Endothelial cell of umbilical vein (primary cell): ENCODE data around the gene HFE. TPM values are rescaled to one million over a fixed set of nuclear protein-coding genes. Genes with fewer than 3 reads are reported as not detected.

Source experiments
- BruUV-seq: library from RNA; stranded (reverse); fragments of 400-500 nt; replicated peaks from 2 replicates; lab custom pipeline; 2021; lab: Mats Ljungman, UMichigan
- CTCF ChIA-PET: fragments of 300-600, 350-600 bp; sonication (Branson Sonifier 250); formaldehyde crosslinking; loops from one replicate; lab custom pipeline; 2021; ENCODE audit warnings: antibody characterized with exemption, inconsistent platforms; lab: Charles Lee
- POLR2A ChIA-PET: fragments of 300-600, 350-600 bp; sonication (Branson Sonifier 250); formaldehyde crosslinking; loops from one replicate; lab custom pipeline; 2021; ENCODE audit warnings: antibody characterized with exemption, inconsistent platforms; lab: Charles Lee
- DNase-seq: peaks from one replicate; pipeline ENCODE4 v3.0.0-alpha.2; 2011; ENCODE audit warnings: low read depth, low spot score
- FAIRE-seq: peaks from 2 replicates; lab custom pipeline; 2011; peaks lifted over from hg19 to GRCh38; lab: Jason Lieb, UNC
- H2AFZ ChIP-seq: 2 replicates; pipeline ENCODE4 v1.6.0; 2012; ENCODE audit warnings: low read depth, low read length, control low read depth, inconsistent platforms
- H3K27ac ChIP-seq: 2 replicates; pipeline ENCODE4 v1.5.1; 2011; ENCODE audit warnings: low read depth, mild to moderate bottlenecking, control low read depth, low read length, moderate library complexity; ENCODE audit not compliant: insufficient read depth
- H3K27me3 ChIP-seq, 2 experiments: 2 replicates each; pipeline versions ENCODE4 v1.6.0 to v1.6.1; 2011; ENCODE audit warnings: low read length in 2 of 2, mixed read lengths in 1 of 2; ENCODE audit not compliant: control insufficient read depth in 2 of 2, insufficient read depth in 2 of 2
- H3K36me3 ChIP-seq, 2 experiments: 2 replicates in 1 of 2; 3 replicates in 1 of 2; pipeline ENCODE4 v1.5.1; 2011; ENCODE audit warnings: low read length in 2 of 2, mild to moderate bottlenecking in 1 of 2, moderate library complexity in 1 of 2; ENCODE audit not compliant: control insufficient read depth in 2 of 2, insufficient read depth in 2 of 2; ENCODE audit errors: extremely low read depth in 1 of 2
- H3K4me1 ChIP-seq: 3 replicates; pipeline ENCODE4 v1.5.1; 2011; ENCODE audit warnings: mild to moderate bottlenecking, low read length; ENCODE audit not compliant: control insufficient read depth, insufficient read depth; ENCODE audit errors: extremely low read depth
- H3K4me2 ChIP-seq: 2 replicates; pipeline ENCODE4 v1.6.1; 2011; ENCODE audit warnings: low read length, control low read depth, mixed read lengths; ENCODE audit not compliant: insufficient read depth
- H3K4me3 ChIP-seq, 3 experiments: fragments of 200-600 bp in 1 of 3; sonication (generic), shearing (Covaris generic) in 1 of 3; replicated peaks in 1 of 3; 2 replicates each; pipeline ENCODE4 v1.5.1; 2011 to 2016; ENCODE audit warnings: control low read depth in 3 of 3, low read length in 3 of 3, mild to moderate bottlenecking in 2 of 3, inconsistent platforms in 1 of 3, low read depth in 1 of 3, moderate library complexity in 1 of 3; ENCODE audit not compliant: insufficient read depth in 1 of 3
- H3K79me2 ChIP-seq: 2 replicates; pipeline ENCODE4 v1.6.0; 2012; ENCODE audit warnings: low read length, inconsistent platforms; ENCODE audit not compliant: control insufficient read depth, insufficient read depth
- H3K9ac ChIP-seq: replicated peaks from 2 replicates; pipeline ENCODE3; 2011; ENCODE audit warnings: low read length, control low read depth; ENCODE audit not compliant: insufficient read depth; ENCODE audit errors: extremely low read depth
- H3K9me1 ChIP-seq: replicated peaks from 3 replicates; pipeline ENCODE4 v1.6.0; 2011; ENCODE audit warnings: mild to moderate bottlenecking, low read length; ENCODE audit not compliant: control insufficient read depth, insufficient read depth; ENCODE audit errors: extremely low read depth
- H3K9me3 ChIP-seq: replicated peaks from 2 replicates; pipeline ENCODE4 v1.5.1; 2012; ENCODE audit warnings: low read length, inconsistent platforms; ENCODE audit not compliant: control insufficient read depth, insufficient read depth
- H4K20me1 ChIP-seq: replicated peaks from 2 replicates; pipeline ENCODE3; 2011; ENCODE audit warnings: mild to moderate bottlenecking, low read length; ENCODE audit not compliant: control insufficient read depth, insufficient read depth; ENCODE audit errors: extremely low read depth
- CTCF ChIP-seq, 2 donors: IDR thresholded peaks; 1 replicate in 1 of 2; 2 replicates in 1 of 2; pipeline ENCODE4 v1.5.1; 2011; ENCODE audit warnings: low read length in 2 of 2, mild to moderate bottlenecking in 2 of 2, moderate library complexity in 2 of 2, control low read depth in 1 of 2, inconsistent platforms in 1 of 2, low read depth in 1 of 2; ENCODE audit not compliant: insufficient read depth in 1 of 2; ENCODE audit errors: extremely low read depth in 1 of 2
- MAX ChIP-seq: IDR thresholded peaks from 2 replicates; pipeline ENCODE4 v1.6.1; 2011; ENCODE audit not compliant: insufficient read depth, insufficient read length
- POLR2A ChIP-seq: IDR thresholded peaks from 2 replicates; pipeline ENCODE4 v1.6.1; 2012; ENCODE audit warnings: low read depth, mild to moderate bottlenecking, control low read depth, low read length
- POLR2AphosphoS5 ChIP-seq: IDR thresholded peaks from 2 replicates; pipeline ENCODE4 v1.6.1; 2012; ENCODE audit warnings: low read depth, mild to moderate bottlenecking, control low read depth, low read length, moderate library complexity; ENCODE audit not compliant: insufficient read depth
- dilution Hi-C: fragments of 300-500 bp; cut with MboI; formaldehyde crosslinking; loops from one replicate; pipeline ENCODE4 v1.15.0; 2019; ENCODE audit warnings: low sequenced_read_pairs; ENCODE audit not compliant: extremely low pct_ligation_motif_present
- intact Hi-C: fragments of 100-400 bp; cut with micrococcal nuclease; formaldehyde crosslinking; loops from one replicate; pipeline ENCODE4 v1.10.0; 2022
- polyA plus RNA-seq, 4 experiments: library from polyadenylated mRNA; depleted of rRNA in 3 of 4; stranded (reverse) in 3 of 4; unstranded in 1 of 4; fragments of >200 nt; gene quantifications; 2 replicates each; pipeline versions ENCODE4 v1.2.1 to v1.2.3, GENCODE V29; 2011 to 2012; ENCODE audit warnings: missing spikeins in 1 of 4
- total RNA-seq: library from RNA; stranded (reverse); gene quantifications from 2 replicates; pipeline ENCODE4 v1.2.3, GENCODE V29; 2021

The HFE gene
- total and polyA plus RNA-seq, 2 donors (not counting 3 experiments of a cell fraction or from before 2014, with no cell fraction given), result 6.3 to 8.1 TPM

GRCh38 chr6:26122793-26123674 lies 35.8 kb downstream of the HFE start:
- BruUV-seq, result no TSS peak
- POLR2A ChIA-PET, result interaction anchor here (0.6 to 5.8 kb wide), 30 partner anchors 9 to 1024 kb away, joined by 3 to 265 read pairs (median 6); partner anchors contain the start of gene HFE
- H3K79me2 ChIP-seq, result peaks cover 14% of the 10 kb centered on the region

GRCh38 chr6:26123675-26123946 lies 36.4 kb downstream of the HFE start:
- Histone ChIP-seq H3K27me3 (no peaks in the 10 kb centered on the region), H2AFZ (no peak overlapping the region), H3K27ac (peak overlapping the region; percentile 70), H3K79me2 (peaks cover 14% of the 10 kb centered on the region), H4K20me1 (no peaks in the 10 kb centered on the region), H3K4me2 (peak overlapping the region; percentile 73), H3K9me1 (no peaks in the 10 kb centered on the region), H3K9ac (peak overlapping the region; percentile 76), H3K4me1 (peaks cover 6% of the 10 kb centered on the region), H3K9me3 (no peaks in the 10 kb centered on the region), H3K36me3 (no peaks in the 10 kb centered on the region), H3K4me3 (peak overlapping the region in 2 of 3 experiments; percentile 97 to 99)
- ChIA-PET CTCF (interaction anchor here (1.0 to 4.1 kb wide), 16 partner anchors 17 to 97 kb away, joined by 3 to 28 read pairs (median 4); a partner anchor contains a TSS), POLR2A (interaction anchor here (0.6 to 5.8 kb wide), 30 partner anchors 9 to 1023 kb away, joined by 3 to 265 read pairs (median 6); partner anchors contain the start of gene HFE)
- BruUV-seq, result TSS peak; percentile 99
- FAIRE-seq (no peak), DNase-seq (no peak)
- intact Hi-C loops, result loop anchor here (1.0 to 5.0 kb wide), 7 partner anchors 20 to 1744 kb away; a partner anchor contains a TSS
- dilution Hi-C loops, result no loop called here
- no peak for TF ChIP-seq CTCF (IDR thresholded peaks at IDR 0.05; ENCODE audit: extremely low read depth in 1 of 2, insufficient read depth in 1 of 2, low read depth in 1 of 2, low read length in 2 of 2)
- TF ChIP-seq POLR2A, result peak; percentile 72
- TF ChIP-seq POLR2AphosphoS5, result peak; percentile 61

More at GRCh38 chr6:26122793-26123674, 35.8 kb downstream of the HFE start:
- CTCF ChIA-PET, result interaction anchor here (1.0 to 4.1 kb wide), 14 partner anchors 16 to 94 kb away, joined by 3 to 28 read pairs (median 4); a partner anchor contains a TSS
- TF ChIP-seq MAX (no peak), POLR2AphosphoS5 (peak; percentile 76), POLR2A (peak; percentile 88)
- FAIRE-seq (peak; percentile 86), DNase-seq (peak; percentile 97)
- H3K9me1 ChIP-seq, result no peaks in the 10 kb centered on the region
- peaks cover 6% of the 10 kb centered on the region for H3K4me1 ChIP-seq
- dilution Hi-C loops (no loop called here), intact Hi-C loops (loop anchor here (1.0 to 5.0 kb wide), 7 partner anchors 20 to 1744 kb away; a partner anchor contains a TSS)
- H2AFZ ChIP-seq, result peak overlapping the region; percentile 10
- peak overlapping the region; percentile 73 for H3K4me2 ChIP-seq
- H3K9ac ChIP-seq, result peak overlapping the region; percentile 76
- no peaks in the 10 kb centered on the region for H3K9me3 ChIP-seq
- H4K20me1 ChIP-seq, result no peaks in the 10 kb centered on the region
- H3K27ac ChIP-seq, result peak overlapping the region; percentile 70
- no peaks in the 10 kb centered on the region for H3K27me3 ChIP-seq
- H3K36me3 ChIP-seq, result no peaks in the 10 kb centered on the region
- peak overlapping the region; percentile 3 to 99 (median 97) for H3K4me3 ChIP-seq
